HepG2 (cell line): ENCODE results near the gene SFI1. TPM values are rescaled to one million over a fixed set of nuclear protein-coding genes. Genes with fewer than 3 reads are reported as not detected.

Experiments used
- CSRNP2 ChIP-seq: sonication (generic); formaldehyde crosslinking; conservative IDR thresholded peaks from 2 replicates; pipeline ENCODE4 v1.8.0; 2022; ENCODE audit warnings: low read depth, missing genetic modification reagents
- FOSL2 ChIP-seq: sonication (generic); formaldehyde crosslinking; IDR thresholded peaks from 2 replicates; pipeline ENCODE4 v1.4.0; 2020; ENCODE audit warnings: missing genetic modification reagents
- HNF4A ChIP-seq: sonication (generic); formaldehyde crosslinking; IDR thresholded peaks from 2 replicates; pipeline ENCODE4 v1.4.0; 2020; ENCODE audit warnings: missing genetic modification reagents
- HNRNPL ChIP-seq: fragments of 200-400 bp; formaldehyde crosslinking; IDR thresholded peaks from 2 replicates; pipeline ENCODE4 v1.6.1; 2017; ENCODE audit warnings: mild to moderate bottlenecking, low read depth, low read length
- MAFF ChIP-seq: IDR thresholded peaks from 2 replicates; pipeline ENCODE4 v1.6.1; 2011; ENCODE audit warnings: low read depth, low read length, improper control_type of control experiment
- PHB2 ChIP-seq: fragments of 450-650 bp; IDR thresholded peaks from 2 replicates; pipeline ENCODE4 v1.6.1; 2018; ENCODE audit not compliant: partially characterized antibody
- RBAK ChIP-seq: sonication (generic); formaldehyde crosslinking; IDR thresholded peaks from 2 replicates; pipeline ENCODE4 v1.5.1; 2020; ENCODE audit warnings: mild to moderate bottlenecking, missing genetic modification reagents
- SP4 ChIP-seq: sonication (generic); formaldehyde crosslinking; IDR thresholded peaks from 2 replicates; pipeline ENCODE4 v1.8.1; 2023; ENCODE audit warnings: mild to moderate bottlenecking, missing genetic modification reagents
- ZBTB14 ChIP-seq: sonication (generic); formaldehyde crosslinking; IDR thresholded peaks from 2 replicates; pipeline ENCODE4 v1.4.0; 2020; ENCODE audit warnings: missing genetic modification reagents
- ZBTB39 ChIP-seq: sonication (generic); formaldehyde crosslinking; IDR thresholded peaks from 2 replicates; pipeline ENCODE4 v1.5.0; 2020; ENCODE audit warnings: missing genetic modification reagents
- ZEB1 ChIP-seq: IDR thresholded peaks from 2 replicates; pipeline ENCODE4 v1.6.1; 2012; ENCODE audit warnings: mild to moderate bottlenecking, low read depth, inconsistent platforms; ENCODE audit not compliant: insufficient replicate concordance
- ZNF382 ChIP-seq: sonication (generic); formaldehyde crosslinking; IDR thresholded peaks from 2 replicates; pipeline ENCODE4 v1.5.0; 2020; ENCODE audit warnings: missing genetic modification reagents, mild to moderate bottlenecking, borderline replicate concordance
- ZNF503 ChIP-seq: sonication (generic); formaldehyde crosslinking; IDR thresholded peaks from 2 replicates; pipeline ENCODE4 v1.4.0; 2020; ENCODE audit warnings: missing genetic modification reagents
- ZNF710 ChIP-seq: sonication (generic); formaldehyde crosslinking; IDR thresholded peaks from 2 replicates; pipeline ENCODE4 v1.5.0; 2020; ENCODE audit warnings: mild to moderate bottlenecking, missing genetic modification reagents, borderline replicate concordance
- ZNF770 ChIP-seq: sonication (generic); formaldehyde crosslinking; IDR thresholded peaks from 2 replicates; pipeline ENCODE4 v1.5.0; 2020; ENCODE audit warnings: mild to moderate bottlenecking, missing genetic modification reagents
- ZSCAN5A ChIP-seq: sonication (generic); formaldehyde crosslinking; IDR thresholded peaks from 2 replicates; pipeline ENCODE4 v1.8.0; 2022; ENCODE audit warnings: mild to moderate bottlenecking, missing genetic modification reagents, borderline replicate concordance
- polyA plus RNA-seq, 8 experiments: library from polyadenylated mRNA; depleted of rRNA in 3 of 8; stranded (reverse) in 7 of 8; unstranded in 1 of 8; fragments of >200 nt; fragmentation: Illumina TruSeq in 4 of 8; extraction: Trizol in 4 of 8; gene quantifications; 2 replicates each; pipeline versions ENCODE4 v1.2.1 to v1.2.3, GENCODE V29; 2011 to 2016; ENCODE audit warnings: low read depth in 4 of 8, missing spikeins in 1 of 8, mixed read lengths in 1 of 8; ENCODE audit not compliant: insufficient read depth in 1 of 8
- total RNA-seq, 5 experiments: library from RNA; depleted of rRNA; stranded (reverse); fragments of >200 nt; fragmentation: Illumina TruSeq; extraction: Trizol; gene quantifications; 2 replicates each; pipeline ENCODE4 v1.2.3, GENCODE V29; 2016; ENCODE audit warnings: low read depth in 1 of 5

Gene SFI1
- total and polyA plus RNA-seq, 2 of the 13 experiments (the other 11 are each of a cell fraction or from before 2014, with no cell fraction given), result 20.5 to 40.1 TPM

- TF ChIP-seq ZNF710 (CRISPR knock-in tag), result 0 out of 2 replicates have a peak, but pooled peaks have one; percentile 40
- peak; percentile 35; the same call in 1 of the 2 replicates for TF ChIP-seq ZBTB39 (CRISPR knock-in tag)
- no peak for TF ChIP-seq CSRNP2 (CRISPR knock-in tag)
- no peak for TF ChIP-seq ZNF770 (CRISPR knock-in tag)
- no peak for TF ChIP-seq RBAK
- no peak for TF ChIP-seq ZNF382
- TF ChIP-seq PHB2, result no peak
- peak; percentile 71 for TF ChIP-seq ZEB1
- TF ChIP-seq FOSL2 (CRISPR knock-in tag), result no peak
- no peak for TF ChIP-seq HNRNPL
- no peak for TF ChIP-seq ZBTB14
- TF ChIP-seq ZNF503 (CRISPR knock-in tag), result no peak
- no peak for TF ChIP-seq ZSCAN5A
- no peak; the same call in 1 of the 2 replicates for TF ChIP-seq SP4 (CRISPR knock-in tag)
- peak; percentile 70 for TF ChIP-seq HNF4A (CRISPR knock-in tag)
- no peak for TF ChIP-seq MAFF
Measured at GRCh38 chr22:31616315-31616980, 120.1 kb downstream of the SFI1 start (continued).
